Measurements from ENCODE around the gene CARD11.
"Not testable (repeated sequence)": the region's sequence is repeated elsewhere in the genome, so short reads cannot be mapped to it uniquely, and the experiment has no call there.

Gene CARD11

DNA sequence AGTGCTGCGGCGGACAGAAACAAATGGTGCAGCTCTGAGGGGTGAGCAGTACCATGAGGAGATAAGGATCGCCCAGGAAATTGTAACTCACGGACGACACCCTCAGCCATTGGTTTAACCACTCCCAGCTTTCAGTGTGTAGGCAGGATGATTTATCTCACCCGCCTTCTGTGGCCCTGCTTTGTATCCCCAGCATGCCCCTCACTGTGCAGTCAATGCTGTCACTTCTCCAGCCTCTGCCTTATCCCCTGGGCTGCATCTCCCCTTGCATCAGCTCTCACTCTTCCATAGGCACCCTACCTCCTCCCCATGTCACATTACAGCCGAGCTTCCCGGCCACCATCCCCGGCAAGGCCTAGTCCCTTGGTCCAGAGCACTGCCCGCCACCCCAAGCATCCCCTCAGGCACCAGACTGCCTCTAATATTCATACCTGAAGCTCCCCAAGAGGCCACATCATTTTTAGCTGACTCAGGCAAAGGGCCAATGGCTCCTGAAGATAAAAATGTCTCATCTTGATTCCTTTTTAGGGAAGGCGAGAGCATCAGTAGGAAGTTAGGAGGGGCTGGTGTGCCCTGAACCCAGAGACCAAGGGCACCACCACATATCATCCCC lies 77.1 kb downstream of the CARD11 start:
- in situ Hi-C loops (cut with HindIII; ENCODE audit: low sequenced_read_pairs) = no loop called here

- in situ Hi-C loops (cut with HindIII; ENCODE audit: low sequenced_read_pairs) = no loop called here
Observed at GRCh38 chr7:2965745-2966270, 77.9 kb downstream of the CARD11 start.

- in situ Hi-C loops (cut with HindIII; ENCODE audit: low sequenced_read_pairs) = no loop called here
Observed at GRCh38 chr7:2965301-2965700, 78.4 kb downstream of the CARD11 start.

GRCh38 chr7:2964208-2964607 lies 79.5 kb downstream of the CARD11 start:
- in situ Hi-C loops (cut with HindIII; ENCODE audit: low sequenced_read_pairs) = no loop called here

- in situ Hi-C loops (cut with HindIII; ENCODE audit: low sequenced_read_pairs) = no loop called here
Observed at GRCh38 chr7:2962865-2963264, 80.8 kb downstream of the CARD11 start.

DNA sequence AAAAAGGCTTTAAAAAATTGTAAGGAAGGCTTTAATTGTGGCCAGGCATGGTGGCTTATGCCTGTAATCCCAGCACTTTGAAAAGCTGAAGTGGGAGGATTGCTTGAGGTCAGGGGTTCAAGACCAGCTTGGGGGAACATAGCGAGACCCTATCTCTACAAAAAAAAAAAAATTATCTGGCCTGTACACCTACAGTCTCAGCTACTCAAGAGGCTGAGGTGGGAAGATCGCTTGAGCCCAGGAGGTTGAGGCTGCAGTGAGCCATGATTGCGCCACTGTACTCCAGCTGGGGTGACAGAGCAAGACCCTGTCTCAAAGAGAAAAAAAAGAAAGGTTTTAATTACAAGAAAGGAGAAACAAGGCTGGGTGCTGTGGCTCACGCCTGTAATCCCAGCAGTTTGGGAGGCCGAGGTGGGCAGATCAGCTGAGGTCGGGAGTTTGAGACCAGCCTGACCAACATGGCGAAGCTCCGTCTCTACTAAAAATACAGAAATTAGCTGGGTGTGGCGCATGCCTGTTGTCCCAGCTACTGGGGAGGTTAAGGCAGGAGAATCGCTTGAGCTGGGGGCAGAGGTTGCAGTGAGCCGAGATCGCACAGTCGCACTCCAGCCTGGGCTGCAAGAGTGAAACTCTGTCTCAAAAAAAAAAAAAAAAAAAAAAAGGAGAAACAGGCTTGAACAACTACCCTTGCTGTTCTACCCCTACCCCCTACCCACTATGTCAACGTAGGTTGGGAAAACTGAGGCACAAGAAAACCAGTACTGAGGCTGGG lies 83.7 kb downstream of the CARD11 start:
- in situ Hi-C loops (cut with HindIII; ENCODE audit: low sequenced_read_pairs) = no loop called here

DNA sequence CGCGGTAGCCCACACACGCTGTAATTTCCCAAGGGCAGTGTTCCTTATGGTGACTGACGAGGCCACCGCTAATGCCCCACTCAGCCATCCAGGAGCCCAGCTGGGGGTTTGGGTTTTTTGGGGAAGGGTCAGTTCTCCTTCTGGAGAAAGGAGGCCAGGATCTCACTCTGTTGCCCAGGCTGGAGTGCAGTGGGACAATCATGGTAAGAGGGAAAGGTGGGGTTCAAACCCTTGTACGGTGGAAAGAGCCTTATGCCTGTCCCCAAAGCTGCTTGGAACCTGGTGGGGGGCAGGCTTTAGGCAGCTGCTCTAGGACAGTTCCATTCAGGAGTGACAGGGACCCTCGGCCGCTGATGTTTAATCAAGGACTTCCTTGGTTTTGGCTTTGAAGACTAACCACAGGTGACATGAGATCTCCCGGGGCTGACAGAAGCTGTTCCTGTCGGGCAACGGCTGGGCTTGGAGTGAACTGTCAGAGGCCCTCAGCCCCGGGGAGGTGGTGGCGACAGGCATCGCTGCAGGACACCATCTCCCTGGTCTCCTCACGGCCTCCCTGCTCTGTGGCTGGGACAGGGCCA lies 84.5 kb downstream of the CARD11 start:
- in situ Hi-C loops (cut with HindIII; ENCODE audit: low sequenced_read_pairs) = no loop called here

- in situ Hi-C loops (cut with HindIII; ENCODE audit: low sequenced_read_pairs) = no loop called here
Observed at GRCh38 chr7:2958416-2959102, 85.1 kb downstream of the CARD11 start.

DNA sequence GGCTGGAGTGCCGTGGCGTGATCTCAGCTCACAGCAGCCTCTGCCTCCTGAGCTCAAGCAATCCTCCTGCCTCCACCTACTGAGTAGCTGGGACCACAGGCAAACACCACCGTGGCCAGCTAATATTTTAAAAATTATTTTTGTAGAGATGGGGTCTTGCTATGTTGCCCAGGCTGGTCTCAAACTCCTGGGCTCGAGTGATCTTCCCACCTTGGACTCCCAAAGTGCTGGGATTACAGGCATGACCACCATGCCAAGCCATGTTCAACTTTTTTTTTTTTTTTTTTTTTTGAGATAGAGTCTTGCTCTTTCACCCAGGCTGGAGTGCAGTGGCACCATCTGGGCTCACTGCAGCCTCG lies 86.3 kb downstream of the CARD11 start:
- in situ Hi-C loops (cut with HindIII; ENCODE audit: low sequenced_read_pairs) = not testable (repeated sequence)

- in situ Hi-C loops (cut with HindIII; ENCODE audit: low sequenced_read_pairs) = no loop called here
Observed at GRCh38 chr7:2956526-2957368, 86.9 kb downstream of the CARD11 start.

DNA sequence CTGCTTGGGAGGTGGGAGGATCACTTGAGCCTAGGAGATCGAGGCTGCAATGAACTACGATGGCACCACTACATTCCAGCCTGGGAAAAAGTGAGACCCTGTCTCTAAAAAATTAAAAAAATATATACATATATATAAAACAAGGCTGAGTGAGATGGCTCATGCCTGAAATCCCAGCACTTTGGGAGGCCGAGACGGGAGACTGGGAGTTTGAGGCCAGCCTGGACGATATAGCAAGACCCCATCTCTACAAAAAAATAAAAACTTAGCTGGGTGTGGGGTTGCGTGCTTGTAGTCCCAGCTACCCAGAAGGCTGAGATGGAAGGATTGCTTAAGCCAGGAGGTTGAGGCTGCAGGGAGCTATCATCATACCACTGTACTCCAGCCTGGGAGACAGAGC lies 87.6 kb downstream of the CARD11 start:
- in situ Hi-C loops (cut with HindIII; ENCODE audit: low sequenced_read_pairs) = no loop called here

DNA sequence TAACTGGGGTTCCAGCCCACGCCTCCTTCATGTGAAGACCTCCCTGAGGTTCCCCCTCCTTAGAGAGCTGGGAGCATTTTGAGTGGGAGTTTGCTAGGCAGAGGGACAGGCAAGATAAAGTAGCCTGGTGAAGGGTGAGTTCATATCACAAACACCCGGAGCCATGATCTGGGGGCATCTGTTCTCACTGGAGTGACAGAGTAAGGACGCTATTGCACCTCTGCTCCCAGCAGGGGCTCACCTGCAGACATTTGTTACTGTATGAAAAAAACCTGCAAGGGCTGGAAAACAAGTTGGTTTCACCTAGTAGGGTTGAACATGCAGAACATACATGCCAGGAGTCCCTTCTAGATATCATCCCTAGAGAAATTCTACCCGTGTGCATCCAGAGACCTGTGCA lies 88.4 kb downstream of the CARD11 start:
- in situ Hi-C loops (cut with HindIII; ENCODE audit: low sequenced_read_pairs) = no loop called here

GRCh38 chr7:2954433-2954853 lies 89.2 kb downstream of the CARD11 start:
- in situ Hi-C loops (cut with HindIII; ENCODE audit: low sequenced_read_pairs) = no loop called here

- in situ Hi-C loops (cut with HindIII; ENCODE audit: low sequenced_read_pairs) = no loop called here
Observed at GRCh38 chr7:2953588-2954407, 89.9 kb downstream of the CARD11 start.

DNA sequence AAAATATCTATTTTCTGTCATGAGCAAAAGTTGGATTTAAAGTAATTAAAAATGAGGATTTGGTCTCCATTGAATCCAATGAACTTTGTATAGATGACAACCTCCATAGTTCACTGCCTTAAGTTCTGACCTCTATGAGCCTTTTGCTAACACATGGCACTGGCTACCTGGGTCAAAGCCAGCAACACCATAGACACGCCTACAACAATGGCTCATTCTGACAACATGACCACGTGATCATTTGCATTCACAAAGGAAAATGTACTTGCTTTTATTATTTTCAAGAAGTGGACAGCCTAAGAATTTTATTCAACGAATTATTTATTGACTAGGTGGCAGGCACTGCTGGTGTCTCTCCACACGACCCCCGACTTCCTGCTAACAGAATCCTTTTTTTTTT lies 90.6 kb downstream of the CARD11 start:
- in situ Hi-C loops (cut with HindIII; ENCODE audit: low sequenced_read_pairs) = no loop called here

- in situ Hi-C loops (cut with HindIII; ENCODE audit: low sequenced_read_pairs) = no loop called here
Observed at GRCh38 chr7:2952316-2952715, 91.4 kb downstream of the CARD11 start.

- in situ Hi-C loops (cut with HindIII; ENCODE audit: low sequenced_read_pairs) = no loop called here
Observed at GRCh38 chr7:2950578-2950977, 93.1 kb downstream of the CARD11 start.

- in situ Hi-C loops (cut with HindIII; ENCODE audit: low sequenced_read_pairs) = no loop called here
Observed at GRCh38 chr7:2948749-2949148, 94.9 kb downstream of the CARD11 start.

GRCh38 chr7:2947058-2947780 lies 96.4 kb downstream of the CARD11 start:
- in situ Hi-C loops (cut with HindIII; ENCODE audit: low sequenced_read_pairs) = no loop called here

Data from DLD1 (cell line).